ENCODE measurements around the gene MYO18A. TPM values are rescaled to one million over a fixed set of nuclear protein-coding genes. Genes with fewer than 3 reads are reported as not detected.

MYO18A gene
- total RNA-seq, 4 donors from 2014 or later = 71.6 to 125 (median 104) TPM

GRCh38 chr17:29190039-29190438, 9.8 kb upstream of the MYO18A start:
- H3K4me1 ChIP-seq = no peaks in the 10 kb centered on the region
- no peak for DNase-seq (ENCODE audit: low spot score in 2 of 2)

GRCh38 chr17:29189355-29189754, 9.2 kb upstream of the MYO18A start:
- Histone ChIP-seq H3K27me3 (no peaks in the 10 kb centered on the region), H3K4me1 (no peaks in the 10 kb centered on the region), H3K4me3 (no peak overlapping the region), H3K9me3 (no peaks in the 10 kb centered on the region), H3K27ac (no peak overlapping the region), H3K36me3 (no peaks in the 10 kb centered on the region)
- DNase-seq (ENCODE audit: low spot score in 2 of 2) = no peak
- TF ChIP-seq, protein P1, sequence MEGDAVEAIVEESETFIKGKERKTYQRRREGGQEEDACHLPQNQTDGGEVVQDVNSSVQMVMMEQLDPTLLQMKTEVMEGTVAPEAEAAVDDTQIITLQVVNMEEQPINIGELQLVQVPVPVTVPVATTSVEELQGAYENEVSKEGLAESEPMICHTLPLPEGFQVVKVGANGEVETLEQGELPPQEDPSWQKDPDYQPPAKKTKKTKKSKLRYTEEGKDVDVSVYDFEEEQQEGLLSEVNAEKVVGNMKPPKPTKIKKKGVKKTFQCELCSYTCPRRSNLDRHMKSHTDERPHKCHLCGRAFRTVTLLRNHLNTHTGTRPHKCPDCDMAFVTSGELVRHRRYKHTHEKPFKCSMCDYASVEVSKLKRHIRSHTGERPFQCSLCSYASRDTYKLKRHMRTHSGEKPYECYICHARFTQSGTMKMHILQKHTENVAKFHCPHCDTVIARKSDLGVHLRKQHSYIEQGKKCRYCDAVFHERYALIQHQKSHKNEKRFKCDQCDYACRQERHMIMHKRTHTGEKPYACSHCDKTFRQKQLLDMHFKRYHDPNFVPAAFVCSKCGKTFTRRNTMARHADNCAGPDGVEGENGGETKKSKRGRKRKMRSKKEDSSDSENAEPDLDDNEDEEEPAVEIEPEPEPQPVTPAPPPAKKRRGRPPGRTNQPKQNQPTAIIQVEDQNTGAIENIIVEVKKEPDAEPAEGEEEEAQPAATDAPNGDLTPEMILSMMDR (IDR thresholded peaks at IDR 0.05) = no peak
- TF ChIP-seq EP300 (IDR thresholded peaks at IDR 0.05) (no peak), POLR2A (IDR thresholded peaks at IDR 0.05) (no peak)
- WGBS, 2 donors = 79 to 80% methylated on average over 2 of the region's 2 CpGs

More at GRCh38 chr17:29190039-29190438, 9.8 kb upstream of the MYO18A start:
- TF ChIP-seq, protein P1 (IDR thresholded peaks at IDR 0.05) = no peak
- TF ChIP-seq EP300 (IDR thresholded peaks at IDR 0.05) (no peak), POLR2A (IDR thresholded peaks at IDR 0.05) (no peak)
- no peaks in the 10 kb centered on the region for H3K36me3 ChIP-seq
- H3K27me3 ChIP-seq = no peaks in the 10 kb centered on the region
- H3K9me3 ChIP-seq = no peaks in the 10 kb centered on the region
- 75 to 76% methylated on average over 2 of the region's 2 CpGs for WGBS, 2 donors
- H3K27ac ChIP-seq = no peak overlapping the region
- H3K4me3 ChIP-seq = no peak overlapping the region

GRCh38 chr17:29181226-29181625, 1.0 kb upstream of the MYO18A start:
- Histone ChIP-seq H3K9me3 (no peaks in the 10 kb centered on the region), H3K27me3 (no peaks in the 10 kb centered on the region), H3K36me3 (no peaks in the 10 kb centered on the region), H3K27ac (peak overlapping the region; percentile 82 to 97 (median 89)), H3K4me1 (peaks cover 0 to 49% (median 28%) of the 10 kb centered on the region in 4 donors), H3K4me3 (no peak overlapping the region)
- TF ChIP-seq EP300 (IDR thresholded peaks at IDR 0.05) (no peak), POLR2A (IDR thresholded peaks at IDR 0.05) (no peak)
- TF ChIP-seq, protein P1 (IDR thresholded peaks at IDR 0.05) = no peak
- DNase-seq (ENCODE audit: low spot score in 2 of 2) = no peak
- 58 to 68% methylated on average over 1 of the region's 1 CpG for WGBS, 2 donors

DNA sequence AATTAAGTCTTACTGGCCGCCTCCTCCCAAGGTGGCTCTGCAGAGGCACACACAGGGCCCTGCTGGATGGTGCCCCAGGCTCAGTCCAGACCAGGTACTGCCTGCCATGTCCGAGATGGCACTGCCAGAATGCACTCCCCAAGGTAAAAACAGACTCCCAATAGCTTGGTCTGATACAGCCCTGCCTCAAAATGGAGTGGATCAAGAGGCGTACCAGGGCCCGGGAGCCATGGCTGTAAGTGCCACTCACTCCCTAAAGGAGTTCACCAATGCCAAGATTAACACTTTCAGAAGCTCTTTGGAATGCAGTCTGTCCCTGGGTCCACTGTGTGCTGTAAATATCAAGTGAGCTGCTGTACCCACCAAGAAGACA, 576 bp upstream of the MYO18A start:
- no peak for DNase-seq (ENCODE audit: low spot score in 2 of 2)
- Histone ChIP-seq H3K9me3 (no peaks in the 10 kb centered on the region), H3K4me1 (peaks cover 0 to 53% (median 32%) of the 10 kb centered on the region in 4 donors), H3K4me3 (peak overlapping the region; percentile 54 to 87 (median 72)), H3K36me3 (no peaks in the 10 kb centered on the region), H3K27me3 (no peaks in the 10 kb centered on the region), H3K27ac (peak overlapping the region; percentile 82 to 97 (median 89))
- TF ChIP-seq, protein P1 (IDR thresholded peaks at IDR 0.05) = no peak
- 33 to 53% methylated on average over 4 of the region's 4 CpGs for WGBS, 2 donors

GRCh38 chr17:29179232-29180033, 765 bp downstream of the MYO18A start:
- H3K4me3 ChIP-seq = peak overlapping the region; percentile 54 to 87 (median 72)
- DNase-seq (ENCODE audit: low spot score in 2 of 2) = no peak
- H3K27me3 ChIP-seq = no peaks in the 10 kb centered on the region
- peak overlapping the region; percentile 82 to 97 (median 89) for H3K27ac ChIP-seq
- WGBS, 2 donors = 10 to 20% methylated on average over 15 to 22 of the region's 28 CpGs
- no peaks in the 10 kb centered on the region for H3K9me3 ChIP-seq
- no peak for TF ChIP-seq POLR2A (IDR thresholded peaks at IDR 0.05)
- TF ChIP-seq, protein P1 (IDR thresholded peaks at IDR 0.05) = no peak
- no peak for TF ChIP-seq EP300 (IDR thresholded peaks at IDR 0.05)
- H3K36me3 ChIP-seq = no peaks in the 10 kb centered on the region
- H3K4me1 ChIP-seq = peaks cover 0 to 57% (median 33%) of the 10 kb centered on the region in 4 donors

All from tibial nerve (tissue), 4 donors.